Measurements from ENCODE around the gene COQ4.

Gene COQ4

DNA sequence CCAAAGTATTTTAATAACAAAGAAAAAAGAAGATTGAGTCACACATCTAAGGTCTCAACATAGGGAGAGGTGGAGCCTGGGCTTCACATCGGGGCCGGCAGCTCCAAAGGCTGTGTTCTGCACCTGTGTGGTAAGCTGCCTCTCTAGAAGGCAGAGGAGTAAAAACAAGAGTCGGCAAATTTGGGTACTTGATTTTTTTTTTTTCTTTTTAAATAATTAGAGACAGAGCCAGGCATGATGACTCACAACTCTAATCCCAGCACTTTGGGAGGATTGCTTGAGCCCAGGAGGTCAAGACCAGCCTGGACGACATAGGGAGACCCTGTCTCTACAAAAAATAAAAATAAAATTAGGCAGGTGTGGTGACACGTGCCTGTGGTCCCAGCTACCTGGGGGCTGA lies 53.2 kb downstream of the COQ4 start:
- Histone ChIP-seq H3K36me3 (ENCODE audit: control insufficient read depth, insufficient read depth, low read length) (no peaks in the 10 kb centered on the region), H3K23ac (ENCODE audit: low read length) (no peak overlapping the region), H3K27me3 (ENCODE audit: insufficient read depth, low read length, poor library complexity) (no peaks in the 10 kb centered on the region), H3K4me2 (ENCODE audit: low read length) (no peak overlapping the region), H3K56ac (ENCODE audit: low read length) (no peak overlapping the region), H3K9ac (ENCODE audit: low read length) (no peak overlapping the region), H3K79me1 (ENCODE audit: low read length) (peaks cover 18% of the 10 kb centered on the region), H4K8ac (ENCODE audit: low read depth, low read length) (no peak overlapping the region), H2AK5ac (ENCODE audit: low read length) (no peak overlapping the region), H3K4me3 (ENCODE audit: low read length) (no peak overlapping the region), H3K4me1 (ENCODE audit: control insufficient read depth, low read depth, low read length) (peaks cover 3% of the 10 kb centered on the region), H3K4ac (ENCODE audit: low read depth, low read length) (no peak overlapping the region), H2BK5ac (ENCODE audit: low read length) (no peak overlapping the region), H3K27ac (ENCODE audit: low read depth, low read length) (no peak overlapping the region), H4K5ac (ENCODE audit: low read length) (no peak overlapping the region), H3K18ac (ENCODE audit: low read length) (no peak overlapping the region), H2BK120ac (ENCODE audit: low read depth, low read length) (no peak overlapping the region), H2BK15ac (replicated peaks; ENCODE audit: low read depth) (no peak overlapping the region), H3K79me2 (ENCODE audit: control insufficient read depth, insufficient read depth, low read length) (peaks cover 14% of the 10 kb centered on the region)
- DNase-seq: no peak
- no CpG with 5 or more reads among the region's 5 CpGs for WGBS (ENCODE audit: extremely low coverage, insufficient coverage, low lambda C conversion rate)

DNA sequence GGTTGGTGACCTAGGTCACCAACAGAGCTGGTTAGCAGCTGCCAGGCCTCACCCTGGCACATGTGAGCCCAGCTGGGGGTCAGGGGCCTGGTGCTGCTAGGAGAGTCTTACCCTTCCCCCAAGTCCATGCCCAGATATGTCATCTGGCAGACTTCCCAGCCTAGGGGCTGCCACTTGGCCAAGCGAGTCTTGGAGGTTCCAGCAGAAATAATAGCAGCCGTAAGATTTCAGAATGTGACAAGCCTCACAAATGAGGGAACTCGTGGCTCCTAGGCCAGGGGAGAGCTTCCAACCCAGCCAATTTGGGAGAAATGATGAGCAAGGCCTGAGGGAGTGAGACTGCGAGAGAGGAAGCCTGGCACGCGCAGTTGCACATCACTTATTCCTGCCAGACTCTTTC lies 59.6 kb downstream of the COQ4 start:
- no peaks in the 10 kb centered on the region for H3K27me3 ChIP-seq (ENCODE audit: insufficient read depth, low read length, poor library complexity)

DNA sequence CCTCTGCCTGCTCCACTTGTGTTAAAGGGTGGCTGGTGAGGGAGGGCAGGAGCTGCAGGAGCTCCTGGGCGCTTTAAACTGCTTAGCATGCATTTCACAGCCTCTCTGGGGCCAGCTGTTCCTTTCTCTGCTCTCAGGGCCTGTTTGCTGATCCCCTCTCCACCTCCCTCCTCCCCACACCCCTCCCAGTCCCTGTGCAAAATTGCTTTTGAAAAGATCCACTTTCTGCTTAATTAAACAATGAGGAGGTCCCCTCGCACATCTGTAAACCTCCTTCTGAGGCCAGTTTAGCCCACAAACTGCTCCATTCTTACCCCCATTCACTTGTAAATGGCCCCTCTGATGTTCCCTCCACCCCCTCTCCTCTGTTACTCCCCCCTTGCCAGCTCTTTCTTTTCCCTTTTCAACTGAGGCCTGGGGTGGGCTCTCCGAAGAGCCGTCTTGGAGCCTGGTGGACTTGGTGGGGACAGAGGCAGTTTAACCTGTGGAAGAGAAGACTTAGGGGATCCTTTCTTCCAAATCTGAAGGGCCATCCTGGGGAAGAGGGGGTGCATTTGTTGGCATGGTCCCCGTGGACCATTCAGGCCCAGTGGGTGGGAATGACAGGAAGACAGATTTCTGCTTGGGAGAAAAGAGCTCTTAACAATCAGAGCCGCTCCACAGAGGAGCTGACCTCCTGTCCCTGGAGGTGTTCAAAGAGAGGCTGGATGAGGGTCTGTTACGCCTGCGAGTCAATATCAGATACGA lies 60.5 kb downstream of the COQ4 start:
- Histone ChIP-seq H4K5ac (ENCODE audit: low read length) (no peak overlapping the region), H3K9ac (ENCODE audit: low read length) (no peak overlapping the region), H3K27ac (ENCODE audit: low read depth, low read length) (no peak overlapping the region), H3K4me2 (ENCODE audit: low read length) (no peak overlapping the region), H2BK120ac (ENCODE audit: low read depth, low read length) (no peak overlapping the region), H3K27me3 (ENCODE audit: insufficient read depth, low read length, poor library complexity) (no peaks in the 10 kb centered on the region), H4K8ac (ENCODE audit: low read depth, low read length) (no peak overlapping the region), H3K4me1 (ENCODE audit: control insufficient read depth, low read depth, low read length) (peaks cover 3% of the 10 kb centered on the region), H3K56ac (ENCODE audit: low read length) (no peak overlapping the region), H2AK5ac (ENCODE audit: low read length) (no peak overlapping the region), H3K79me2 (ENCODE audit: control insufficient read depth, insufficient read depth, low read length) (no peaks in the 10 kb centered on the region), H2BK15ac (replicated peaks; ENCODE audit: low read depth) (no peak overlapping the region), H2BK5ac (ENCODE audit: low read length) (no peak overlapping the region), H3K79me1 (ENCODE audit: low read length) (no peaks in the 10 kb centered on the region), H3K4me3 (ENCODE audit: low read length) (no peak overlapping the region), H3K36me3 (ENCODE audit: control insufficient read depth, insufficient read depth, low read length) (peaks cover 1% of the 10 kb centered on the region), H3K18ac (ENCODE audit: low read length) (no peak overlapping the region), H3K4ac (ENCODE audit: low read depth, low read length) (no peak overlapping the region), H3K23ac (ENCODE audit: low read length) (no peak overlapping the region)
- DNase-seq: no peak
- WGBS (ENCODE audit: extremely low coverage, insufficient coverage, low lambda C conversion rate): no CpG with 5 or more reads among the region's 9 CpGs

More for the DNA sequence above, 59.6 kb downstream of the COQ4 start:
- no peak overlapping the region for H2BK15ac ChIP-seq (replicated peaks; ENCODE audit: low read depth)
- H2AK5ac ChIP-seq (ENCODE audit: low read length): no peak overlapping the region
- no peak overlapping the region for H3K4me2 ChIP-seq (ENCODE audit: low read length)
- no peak overlapping the region for H3K18ac ChIP-seq (ENCODE audit: low read length)
- no peak overlapping the region for H3K9ac ChIP-seq (ENCODE audit: low read length)
- H3K4me3 ChIP-seq (ENCODE audit: low read length): no peak overlapping the region
- no peak overlapping the region for H3K56ac ChIP-seq (ENCODE audit: low read length)
- H3K4ac ChIP-seq (ENCODE audit: low read depth, low read length): no peak overlapping the region
- H3K23ac ChIP-seq (ENCODE audit: low read length): no peak overlapping the region
- no CpG with 5 or more reads among the region's 6 CpGs for WGBS (ENCODE audit: extremely low coverage, insufficient coverage, low lambda C conversion rate)
- no peaks in the 10 kb centered on the region for H3K79me2 ChIP-seq (ENCODE audit: control insufficient read depth, insufficient read depth, low read length)
- no peaks in the 10 kb centered on the region for H3K79me1 ChIP-seq (ENCODE audit: low read length)
- H3K27ac ChIP-seq (ENCODE audit: low read depth, low read length): no peak overlapping the region
- no peak overlapping the region for H2BK5ac ChIP-seq (ENCODE audit: low read length)
- H2BK120ac ChIP-seq (ENCODE audit: low read depth, low read length): no peak overlapping the region
- no peak overlapping the region for H4K8ac ChIP-seq (ENCODE audit: low read depth, low read length)
- H3K36me3 ChIP-seq (ENCODE audit: control insufficient read depth, insufficient read depth, low read length): no peaks in the 10 kb centered on the region
- no peak overlapping the region for H4K5ac ChIP-seq (ENCODE audit: low read length)
- H3K4me1 ChIP-seq (ENCODE audit: control insufficient read depth, low read depth, low read length): peaks cover 3% of the 10 kb centered on the region
- DNase-seq: no peak

Data from mesendoderm (in vitro differentiated cells).